HL-60/S4 treated with phorbol 12-myristate 13-acetate at 8.2 ng/mL for 4 days and 3 days (cell line): ENCODE data around the gene ZNF618.

Experiments
- in situ Hi-C: fragments of 300-500 bp; cut with MboI; formaldehyde crosslinking; loops from 2 replicates; pipeline ENCODE4 v1.15.0; 2022; ENCODE audit warnings: low sequenced_read_pairs

The ZNF618 gene

GRCh38 chr9:113910036-113910639 lies 34.0 kb downstream of the ZNF618 start:
- in situ Hi-C loops, result no loop called here

GRCh38 chr9:113911850-113912557 lies 35.9 kb downstream of the ZNF618 start:
- in situ Hi-C loops, result no loop called here

GRCh38 chr9:113912816-113913215 lies 36.7 kb downstream of the ZNF618 start:
- in situ Hi-C loops, result no loop called here

- in situ Hi-C loops, result no loop called here
Measured at GRCh38 chr9:113913426-113914195, 37.5 kb downstream of the ZNF618 start.

- in situ Hi-C loops, result no loop called here
Measured at GRCh38 chr9:113914517-113914916, 38.4 kb downstream of the ZNF618 start.

GRCh38 chr9:113915817-113916434 lies 39.8 kb downstream of the ZNF618 start:
- in situ Hi-C loops, result no loop called here

- in situ Hi-C loops, result no loop called here
Measured at GRCh38 chr9:113916931-113917330, 40.8 kb downstream of the ZNF618 start.

- in situ Hi-C loops, result no loop called here
Measured at GRCh38 chr9:113918697-113919350, 42.7 kb downstream of the ZNF618 start.

- in situ Hi-C loops, result no loop called here
Measured at GRCh38 chr9:113919382-113919781, 43.3 kb downstream of the ZNF618 start.

- in situ Hi-C loops, result no loop called here
Measured at GRCh38 chr9:113919871-113920270, 43.8 kb downstream of the ZNF618 start.

GRCh38 chr9:113920872-113921271 lies 44.8 kb downstream of the ZNF618 start:
- in situ Hi-C loops, result no loop called here

- in situ Hi-C loops, result no loop called here
Measured at GRCh38 chr9:113921396-113921925, 45.4 kb downstream of the ZNF618 start.

GRCh38 chr9:113922160-113922559 lies 46.1 kb downstream of the ZNF618 start:
- in situ Hi-C loops, result no loop called here

GRCh38 chr9:113926211-113926610 lies 50.1 kb downstream of the ZNF618 start:
- in situ Hi-C loops, result no loop called here

- in situ Hi-C loops, result no loop called here
Measured at GRCh38 chr9:113927277-113927676, 51.2 kb downstream of the ZNF618 start.

- in situ Hi-C loops, result no loop called here
Measured at GRCh38 chr9:113928269-113928668, 52.2 kb downstream of the ZNF618 start.

- in situ Hi-C loops, result no loop called here
Measured at GRCh38 chr9:113929634-113930389, 53.7 kb downstream of the ZNF618 start.

GRCh38 chr9:113930390-113930783 lies 54.3 kb downstream of the ZNF618 start:
- in situ Hi-C loops, result no loop called here

- in situ Hi-C loops, result no loop called here
Measured at GRCh38 chr9:113931140-113931539, 55.0 kb downstream of the ZNF618 start.

- in situ Hi-C loops, result no loop called here
Measured at GRCh38 chr9:113931777-113932176, 55.7 kb downstream of the ZNF618 start.
